ENCODE measurements around the gene EMD.

The EMD gene

DNA sequence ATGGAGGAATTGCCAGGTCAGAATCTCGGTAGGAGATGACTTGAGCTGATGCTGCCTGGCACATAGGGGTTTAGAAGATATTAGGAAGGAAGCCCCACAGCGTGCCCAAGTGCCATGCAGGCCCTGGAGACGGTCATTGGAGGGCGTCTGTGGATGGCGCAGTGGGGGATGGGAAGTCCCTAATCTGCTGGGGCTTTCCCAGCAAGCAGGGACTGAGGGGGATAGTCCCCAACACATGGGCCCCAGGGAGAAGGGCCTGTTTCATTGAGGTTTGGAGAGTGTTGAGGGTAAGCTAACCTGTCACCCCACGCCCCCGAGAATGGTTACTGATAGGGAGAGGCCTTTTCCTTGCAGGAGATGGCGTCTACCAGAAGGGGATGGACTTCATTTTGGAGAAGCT lies 40.1 kb downstream of the EMD start:
- no peak for DNase-seq (ENCODE audit: low read depth)

DNA sequence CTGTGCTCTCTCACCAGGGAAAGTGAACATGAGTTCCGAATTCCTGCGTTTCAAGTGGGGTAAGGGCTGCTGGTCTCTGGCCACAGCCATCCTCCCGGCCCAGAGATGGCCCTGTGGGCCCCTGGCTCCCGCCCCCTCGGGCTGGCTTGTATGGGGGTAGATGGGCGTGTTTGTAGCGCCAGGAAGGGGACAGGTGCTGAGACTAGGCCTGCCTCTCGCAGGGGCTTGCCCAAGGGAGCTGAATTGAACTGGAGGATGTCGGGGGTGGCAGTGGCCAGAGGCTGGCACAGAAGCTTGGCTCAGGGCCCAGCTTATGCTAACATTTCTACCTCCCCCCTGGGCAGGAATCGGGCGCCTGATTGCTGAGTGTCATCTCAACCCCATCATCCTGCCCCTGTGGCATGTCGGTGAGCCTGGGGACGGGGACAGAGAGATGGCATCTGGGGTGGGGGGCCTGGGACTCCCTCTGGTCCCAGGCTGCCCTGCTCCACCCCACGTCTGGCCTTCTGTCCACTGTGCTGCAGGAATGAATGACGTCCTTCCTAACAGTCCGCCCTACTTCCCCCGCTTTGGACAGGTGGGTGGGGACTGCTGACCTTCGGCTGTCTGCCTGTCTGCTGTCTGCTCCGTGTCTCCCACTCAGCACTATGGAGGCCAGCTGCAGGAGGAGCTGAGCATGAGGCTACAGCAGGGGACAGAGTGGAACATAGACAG lies 40.8 kb downstream of the EMD start:
- DNase-seq (ENCODE audit: low read depth): no peak

GRCh38 chrX:154420402-154420756 lies 41.3 kb downstream of the EMD start:
- DNase-seq (ENCODE audit: low read depth): no peak

GRCh38 chrX:154426916-154427770 lies 48.0 kb downstream of the EMD start:
- DNase-seq (ENCODE audit: low read depth): no peak

DNA sequence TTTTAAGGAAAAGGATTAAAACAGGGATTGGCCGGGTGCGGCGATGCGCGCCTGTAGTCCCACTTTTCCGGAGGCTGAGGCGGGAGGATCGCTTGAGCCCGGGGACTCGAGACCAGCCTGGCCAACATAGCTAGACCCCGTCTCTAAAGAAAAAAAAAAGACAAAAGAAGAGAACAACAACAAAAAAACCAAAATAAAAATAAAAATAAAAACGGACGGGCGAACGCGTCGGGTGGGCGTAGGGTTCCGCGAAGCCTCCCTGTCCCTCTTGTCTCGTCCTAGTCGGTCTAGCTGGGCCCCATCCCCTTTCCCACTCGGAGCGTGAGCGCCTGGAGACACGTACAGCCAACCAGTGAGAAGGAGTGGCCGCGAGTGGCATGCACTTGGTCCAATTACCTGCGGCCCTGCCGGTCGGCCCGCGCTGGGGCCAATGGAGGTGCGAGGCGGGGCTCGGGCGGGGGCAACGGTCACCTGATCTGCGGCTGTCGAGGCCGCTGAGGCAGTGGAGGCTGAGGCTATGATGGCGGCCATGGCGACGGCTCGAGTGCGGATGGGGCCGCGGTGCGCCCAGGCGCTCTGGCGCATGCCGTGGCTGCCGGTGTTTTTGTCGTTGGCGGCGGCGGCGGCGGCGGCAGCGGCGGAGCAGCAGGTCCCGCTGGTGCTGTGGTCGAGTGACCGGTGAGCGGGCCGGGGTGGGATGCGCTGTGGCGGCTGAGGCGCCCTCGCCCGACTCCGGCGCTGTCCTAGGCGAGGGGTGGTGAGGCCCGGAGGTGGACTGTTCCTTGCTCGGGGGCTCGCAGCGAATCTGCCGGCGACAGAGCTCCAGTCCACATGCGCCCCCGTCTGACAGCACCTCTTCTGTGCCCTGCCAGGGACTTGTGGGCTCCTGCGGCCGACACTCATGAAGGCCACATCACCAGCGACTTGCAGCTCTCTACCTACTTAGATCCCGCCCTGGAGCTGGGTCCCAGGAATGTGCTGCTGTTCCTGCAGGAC lies 49.4 kb downstream of the EMD start, which contains the start of gene ATP6AP1:
ATP6AP1 (plus strand) TSS at position 502 of the 996 bp plus-strand sequence; CDS start at position 518, 16 bp downstream.
- DNase-seq (ENCODE audit: low read depth): peak; percentile 86

DNA sequence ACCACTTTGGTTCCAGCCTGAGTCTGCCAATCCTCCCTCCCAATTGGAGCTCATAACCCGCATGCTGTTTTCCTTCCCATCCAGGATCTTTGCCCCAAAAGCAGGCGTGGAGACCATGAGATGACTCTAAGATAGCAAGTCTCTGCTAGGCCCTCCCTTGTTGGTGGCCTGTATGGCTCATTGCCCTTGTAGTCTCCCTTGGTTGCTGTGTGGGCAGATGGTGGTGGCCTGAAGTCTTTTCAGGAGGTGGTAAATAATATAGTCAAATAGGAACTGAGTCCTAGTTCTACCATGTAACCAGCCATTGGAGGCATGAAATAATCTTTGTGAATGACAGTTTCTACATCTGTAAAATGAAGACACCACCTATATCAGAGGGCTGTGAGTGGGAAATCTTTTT lies 50.6 kb downstream of the EMD start:
- no peak for DNase-seq (ENCODE audit: low read depth)

DNA sequence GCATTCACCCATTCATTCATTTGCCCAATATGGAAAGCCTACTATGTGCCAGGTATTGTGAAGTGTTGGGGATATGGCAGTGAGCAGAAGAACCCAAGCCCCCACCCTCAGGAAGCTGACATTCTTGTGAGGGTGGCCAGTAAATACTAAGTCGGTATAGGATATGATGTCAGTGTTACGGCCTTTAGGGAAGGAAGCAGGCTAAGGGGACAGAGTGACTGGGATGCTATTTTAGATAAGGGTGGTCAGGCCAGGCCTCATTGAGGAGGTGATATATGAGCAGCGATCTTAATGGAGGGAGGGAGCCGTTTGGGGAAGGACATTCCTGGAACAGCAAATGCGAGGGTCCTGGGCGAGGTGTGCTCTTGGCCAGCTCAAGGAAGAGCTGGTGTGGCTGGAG lies 51.4 kb downstream of the EMD start:
- DNase-seq (ENCODE audit: low read depth): no peak

DNA sequence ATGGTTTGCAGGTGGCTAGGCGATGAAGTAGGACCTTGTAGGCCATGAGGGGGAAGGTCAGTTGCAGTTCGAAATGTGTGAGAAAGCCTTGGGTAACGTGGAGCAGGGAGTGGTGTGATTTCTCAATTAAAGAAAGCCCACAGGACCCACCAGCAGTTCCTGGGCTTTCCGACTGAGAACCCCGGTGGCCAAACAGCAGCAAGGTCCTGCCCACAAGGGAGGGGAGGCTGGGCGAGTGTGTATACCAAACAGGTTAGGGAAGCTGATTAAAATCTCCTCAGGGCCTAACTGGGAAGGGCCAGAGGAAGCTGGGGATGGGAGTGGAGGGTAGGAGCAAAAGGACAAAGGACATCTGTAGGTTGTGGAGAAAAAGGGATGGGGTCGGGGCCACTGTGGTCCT lies 51.8 kb downstream of the EMD start:
- DNase-seq (ENCODE audit: low read depth): no peak
